DND-41 (cell line): ENCODE data around the gene GSTM1.

Experiments used
- EZH2 ChIP-seq: IDR thresholded peaks from 3 replicates; pipeline ENCODE4 v1.6.1; 2012; ENCODE audit warnings: borderline replicate concordance, low read depth, mild to moderate bottlenecking, moderate library complexity, low read length, inconsistent platforms; ENCODE audit not compliant: severe bottlenecking
- TF ChIP-seq, protein P1 (sequence below): IDR thresholded peaks from 2 replicates; pipeline ENCODE4 v1.5.1; 2012; ENCODE audit warnings: borderline replicate concordance, low read length, moderate library complexity, mild to moderate bottlenecking; ENCODE audit not compliant: poor library complexity, severe bottlenecking; ENCODE audit errors: extremely low read depth

- TF ChIP-seq, protein P1, sequence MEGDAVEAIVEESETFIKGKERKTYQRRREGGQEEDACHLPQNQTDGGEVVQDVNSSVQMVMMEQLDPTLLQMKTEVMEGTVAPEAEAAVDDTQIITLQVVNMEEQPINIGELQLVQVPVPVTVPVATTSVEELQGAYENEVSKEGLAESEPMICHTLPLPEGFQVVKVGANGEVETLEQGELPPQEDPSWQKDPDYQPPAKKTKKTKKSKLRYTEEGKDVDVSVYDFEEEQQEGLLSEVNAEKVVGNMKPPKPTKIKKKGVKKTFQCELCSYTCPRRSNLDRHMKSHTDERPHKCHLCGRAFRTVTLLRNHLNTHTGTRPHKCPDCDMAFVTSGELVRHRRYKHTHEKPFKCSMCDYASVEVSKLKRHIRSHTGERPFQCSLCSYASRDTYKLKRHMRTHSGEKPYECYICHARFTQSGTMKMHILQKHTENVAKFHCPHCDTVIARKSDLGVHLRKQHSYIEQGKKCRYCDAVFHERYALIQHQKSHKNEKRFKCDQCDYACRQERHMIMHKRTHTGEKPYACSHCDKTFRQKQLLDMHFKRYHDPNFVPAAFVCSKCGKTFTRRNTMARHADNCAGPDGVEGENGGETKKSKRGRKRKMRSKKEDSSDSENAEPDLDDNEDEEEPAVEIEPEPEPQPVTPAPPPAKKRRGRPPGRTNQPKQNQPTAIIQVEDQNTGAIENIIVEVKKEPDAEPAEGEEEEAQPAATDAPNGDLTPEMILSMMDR = no peak
- no peak for TF ChIP-seq EZH2
These were observed 33.1 kb upstream of the GSTM1 start for GRCh38 chr1:109654519-109654918.
